ENCODE data around the gene RAB2B.

DNA sequence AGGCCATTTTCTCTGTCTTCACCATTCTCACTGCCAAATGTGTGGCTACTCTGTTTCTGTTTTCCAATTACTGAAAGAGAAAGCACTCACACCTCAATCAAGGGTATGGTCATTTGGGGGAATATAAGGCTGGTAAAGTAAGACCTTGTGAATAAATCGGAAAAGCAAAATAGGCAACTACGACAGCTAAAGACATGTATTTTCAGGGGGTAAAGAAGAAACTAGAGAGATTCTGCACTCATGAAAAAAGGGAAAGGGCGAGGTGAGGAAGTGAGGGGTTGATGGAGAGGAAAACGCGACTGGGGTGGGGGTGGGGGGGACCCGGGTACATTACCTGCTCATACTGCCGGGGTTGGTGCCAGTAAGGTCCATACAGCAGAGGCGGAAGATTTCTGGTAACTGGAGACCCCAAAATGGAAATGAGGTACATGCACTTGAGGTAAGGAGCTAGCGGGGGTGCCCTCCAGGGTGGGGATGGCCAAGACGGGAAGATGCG lies 40.1 kb downstream of the RAB2B start:
- TF ChIP-seq, protein P1, sequence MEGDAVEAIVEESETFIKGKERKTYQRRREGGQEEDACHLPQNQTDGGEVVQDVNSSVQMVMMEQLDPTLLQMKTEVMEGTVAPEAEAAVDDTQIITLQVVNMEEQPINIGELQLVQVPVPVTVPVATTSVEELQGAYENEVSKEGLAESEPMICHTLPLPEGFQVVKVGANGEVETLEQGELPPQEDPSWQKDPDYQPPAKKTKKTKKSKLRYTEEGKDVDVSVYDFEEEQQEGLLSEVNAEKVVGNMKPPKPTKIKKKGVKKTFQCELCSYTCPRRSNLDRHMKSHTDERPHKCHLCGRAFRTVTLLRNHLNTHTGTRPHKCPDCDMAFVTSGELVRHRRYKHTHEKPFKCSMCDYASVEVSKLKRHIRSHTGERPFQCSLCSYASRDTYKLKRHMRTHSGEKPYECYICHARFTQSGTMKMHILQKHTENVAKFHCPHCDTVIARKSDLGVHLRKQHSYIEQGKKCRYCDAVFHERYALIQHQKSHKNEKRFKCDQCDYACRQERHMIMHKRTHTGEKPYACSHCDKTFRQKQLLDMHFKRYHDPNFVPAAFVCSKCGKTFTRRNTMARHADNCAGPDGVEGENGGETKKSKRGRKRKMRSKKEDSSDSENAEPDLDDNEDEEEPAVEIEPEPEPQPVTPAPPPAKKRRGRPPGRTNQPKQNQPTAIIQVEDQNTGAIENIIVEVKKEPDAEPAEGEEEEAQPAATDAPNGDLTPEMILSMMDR (IDR thresholded peaks at IDR 0.05; ENCODE audit: low read depth, low read length, poor library complexity, severe bottlenecking): no peak
- TF ChIP-seq EZH2phosphoT487 (IDR thresholded peaks at IDR 0.05; ENCODE audit: borderline replicate concordance, low read length): no peak
